ENCODE measurements around the gene LACRT. TPM values are rescaled to one million over a fixed set of nuclear protein-coding genes. Genes with fewer than 3 reads are reported as not detected.

LACRT gene
- total and polyA plus RNA-seq, 9 of the 15 experiments (the other 6 are each of a cell fraction or from before 2014, with no cell fraction given) = not detected

DNA sequence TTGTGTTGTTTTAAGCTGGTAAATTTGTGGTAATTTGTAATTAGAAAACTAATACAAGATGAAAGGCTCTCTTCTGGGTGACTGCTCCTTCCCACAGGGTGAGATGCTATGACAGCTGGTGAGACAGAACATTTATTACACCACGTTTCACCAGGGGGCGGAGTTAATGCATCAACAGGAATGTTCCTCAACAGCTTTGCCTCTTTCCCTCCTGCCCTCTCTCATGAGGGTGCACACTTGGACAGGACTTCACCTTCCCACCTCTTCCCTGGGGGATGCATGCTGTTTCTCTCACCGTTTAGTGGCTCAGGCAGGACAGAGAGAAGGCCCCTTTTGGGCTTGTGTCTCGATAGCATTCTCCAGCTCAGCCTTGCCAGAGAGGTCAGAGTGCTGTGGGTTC lies 32.9 kb downstream of the LACRT start (continued):
- TF ChIP-seq, protein P1, sequence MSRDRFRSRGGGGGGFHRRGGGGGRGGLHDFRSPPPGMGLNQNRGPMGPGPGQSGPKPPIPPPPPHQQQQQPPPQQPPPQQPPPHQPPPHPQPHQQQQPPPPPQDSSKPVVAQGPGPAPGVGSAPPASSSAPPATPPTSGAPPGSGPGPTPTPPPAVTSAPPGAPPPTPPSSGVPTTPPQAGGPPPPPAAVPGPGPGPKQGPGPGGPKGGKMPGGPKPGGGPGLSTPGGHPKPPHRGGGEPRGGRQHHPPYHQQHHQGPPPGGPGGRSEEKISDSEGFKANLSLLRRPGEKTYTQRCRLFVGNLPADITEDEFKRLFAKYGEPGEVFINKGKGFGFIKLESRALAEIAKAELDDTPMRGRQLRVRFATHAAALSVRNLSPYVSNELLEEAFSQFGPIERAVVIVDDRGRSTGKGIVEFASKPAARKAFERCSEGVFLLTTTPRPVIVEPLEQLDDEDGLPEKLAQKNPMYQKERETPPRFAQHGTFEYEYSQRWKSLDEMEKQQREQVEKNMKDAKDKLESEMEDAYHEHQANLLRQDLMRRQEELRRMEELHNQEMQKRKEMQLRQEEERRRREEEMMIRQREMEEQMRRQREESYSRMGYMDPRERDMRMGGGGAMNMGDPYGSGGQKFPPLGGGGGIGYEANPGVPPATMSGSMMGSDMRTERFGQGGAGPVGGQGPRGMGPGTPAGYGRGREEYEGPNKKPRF (IDR thresholded peaks at IDR 0.05; ENCODE audit: low read depth, low read length) = no peak
- no peak for TF ChIP-seq POLR3G (IDR thresholded peaks at IDR 0.05; ENCODE audit: extremely low read depth, insufficient read length, insufficient replicate concordance)
- TF ChIP-seq, protein P2, sequence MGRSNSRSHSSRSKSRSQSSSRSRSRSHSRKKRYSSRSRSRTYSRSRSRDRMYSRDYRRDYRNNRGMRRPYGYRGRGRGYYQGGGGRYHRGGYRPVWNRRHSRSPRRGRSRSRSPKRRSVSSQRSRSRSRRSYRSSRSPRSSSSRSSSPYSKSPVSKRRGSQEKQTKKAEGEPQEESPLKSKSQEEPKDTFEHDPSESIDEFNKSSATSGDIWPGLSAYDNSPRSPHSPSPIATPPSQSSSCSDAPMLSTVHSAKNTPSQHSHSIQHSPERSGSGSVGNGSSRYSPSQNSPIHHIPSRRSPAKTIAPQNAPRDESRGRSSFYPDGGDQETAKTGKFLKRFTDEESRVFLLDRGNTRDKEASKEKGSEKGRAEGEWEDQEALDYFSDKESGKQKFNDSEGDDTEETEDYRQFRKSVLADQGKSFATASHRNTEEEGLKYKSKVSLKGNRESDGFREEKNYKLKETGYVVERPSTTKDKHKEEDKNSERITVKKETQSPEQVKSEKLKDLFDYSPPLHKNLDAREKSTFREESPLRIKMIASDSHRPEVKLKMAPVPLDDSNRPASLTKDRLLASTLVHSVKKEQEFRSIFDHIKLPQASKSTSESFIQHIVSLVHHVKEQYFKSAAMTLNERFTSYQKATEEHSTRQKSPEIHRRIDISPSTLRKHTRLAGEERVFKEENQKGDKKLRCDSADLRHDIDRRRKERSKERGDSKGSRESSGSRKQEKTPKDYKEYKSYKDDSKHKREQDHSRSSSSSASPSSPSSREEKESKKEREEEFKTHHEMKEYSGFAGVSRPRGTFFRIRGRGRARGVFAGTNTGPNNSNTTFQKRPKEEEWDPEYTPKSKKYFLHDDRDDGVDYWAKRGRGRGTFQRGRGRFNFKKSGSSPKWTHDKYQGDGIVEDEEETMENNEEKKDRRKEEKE (IDR thresholded peaks at IDR 0.05; ENCODE audit: borderline replicate concordance in 1 of 2, control insufficient read depth in 1 of 2, low read depth in 2 of 2, low read length in 1 of 2) = no peak
- no peak for TF ChIP-seq RUNX1 (IDR thresholded peaks at IDR 0.05; ENCODE audit: low read depth)

DNA sequence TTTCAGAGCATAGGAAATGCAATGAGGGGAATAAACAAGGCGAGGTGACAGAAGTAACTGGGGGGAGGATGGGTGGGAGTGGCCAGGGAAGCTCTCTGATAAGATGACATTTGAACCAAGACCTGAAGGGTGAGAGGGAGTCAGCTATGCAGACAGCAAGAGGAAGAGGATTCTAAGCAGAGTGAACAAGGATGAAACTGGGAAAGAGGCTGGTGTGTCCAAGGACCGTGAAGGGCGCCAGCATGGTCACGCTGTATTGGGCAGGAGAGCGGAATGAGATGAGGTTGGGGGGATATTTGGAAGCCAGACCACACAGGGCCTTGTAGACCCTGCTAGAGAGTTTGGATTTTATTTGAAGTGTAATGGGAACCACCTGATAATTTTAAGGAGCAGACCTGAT lies 35.7 kb downstream of the LACRT start:
- no peak for ATAC-seq
- Histone ChIP-seq H3K4me1 (replicated peaks in 1 of 2; ENCODE audit: control insufficient read depth in 2 of 2, insufficient read depth in 2 of 2, low read length in 2 of 2) (no peaks in the 10 kb centered on the region; a peak in 2 of 5 replicates), H3K79me2 (ENCODE audit: control insufficient read depth, insufficient read depth, low read length) (no peaks in the 10 kb centered on the region), H3K4me3 (no peak overlapping the region), H3K27ac (ENCODE audit: extremely low read depth, low read depth, low read length) (no peak overlapping the region), H3K4me2 (ENCODE audit: insufficient read depth, low read length) (no peak overlapping the region), H3K36me3 (ENCODE audit: control insufficient read depth, insufficient read depth, low read length) (no peaks in the 10 kb centered on the region), H3K9ac (ENCODE audit: insufficient read depth in 1 of 2, low read depth in 2 of 2, low read length in 2 of 2) (no peak overlapping the region; a peak in 1 of 4 replicates), H4K20me1 (replicated peaks; ENCODE audit: control insufficient read depth, insufficient read depth, low read length) (no peaks in the 10 kb centered on the region; the same call in 1 of the 2 replicates), H3K9me3 (replicated peaks; ENCODE audit: control insufficient read depth, insufficient read depth, low read depth, low read length) (no peaks in the 10 kb centered on the region), H3K9me1 (ENCODE audit: control insufficient read depth, insufficient read depth, low read length) (no peaks in the 10 kb centered on the region), H2AFZ (ENCODE audit: low read depth, low read length) (no peak overlapping the region), H3K27me3 (ENCODE audit: control insufficient read depth in 2 of 2, insufficient read depth in 2 of 2, low read length in 2 of 2) (peaks cover 0 to 15% of the 10 kb centered on the region in 2 experiments)
- intact Hi-C loops (cut with micrococcal nuclease) (no loop called here), in situ Hi-C loops (cut with MboI) (no loop called here)
- no TSS peak for BruUV-seq (replicated peaks)
- 1% methylated on average over 5 of the region's 5 CpGs for WGBS (ENCODE audit: insufficient coverage, low coverage, missing lambda C conversion rate)
- POLR2A ChIA-PET = interaction anchor here (0.6 to 0.7 kb wide), 2 partner anchors 383 to 904 kb away, joined by 3 to 4 read pairs; no protein-coding TSS in a partner anchor
- CTCF ChIA-PET (ENCODE audit: low intra/inter-chr PET ratio) = no interaction called here
- no peak for TF ChIP-seq FOXP1 (CRISPR knock-in tag; IDR thresholded peaks at IDR 0.05)
- TF ChIP-seq, protein P3, sequence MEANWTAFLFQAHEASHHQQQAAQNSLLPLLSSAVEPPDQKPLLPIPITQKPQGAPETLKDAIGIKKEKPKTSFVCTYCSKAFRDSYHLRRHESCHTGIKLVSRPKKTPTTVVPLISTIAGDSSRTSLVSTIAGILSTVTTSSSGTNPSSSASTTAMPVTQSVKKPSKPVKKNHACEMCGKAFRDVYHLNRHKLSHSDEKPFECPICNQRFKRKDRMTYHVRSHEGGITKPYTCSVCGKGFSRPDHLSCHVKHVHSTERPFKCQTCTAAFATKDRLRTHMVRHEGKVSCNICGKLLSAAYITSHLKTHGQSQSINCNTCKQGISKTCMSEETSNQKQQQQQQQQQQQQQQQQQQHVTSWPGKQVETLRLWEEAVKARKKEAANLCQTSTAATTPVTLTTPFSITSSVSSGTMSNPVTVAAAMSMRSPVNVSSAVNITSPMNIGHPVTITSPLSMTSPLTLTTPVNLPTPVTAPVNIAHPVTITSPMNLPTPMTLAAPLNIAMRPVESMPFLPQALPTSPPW (CRISPR knock-in tag; IDR thresholded peaks at IDR 0.05) = peak; percentile 63
- DNase-seq (ENCODE audit: extremely low read depth in 1 of 4, low spot score in 3 of 4) = no peak
- no peak for FAIRE-seq

Data from K562 (cell line).